Prostate gland (tissue), 2 donors: ENCODE results near the gene ACYP2.

ENCODE experiments used
- POLR2AphosphoS5 ChIP-seq: sonication (generic); formaldehyde crosslinking; IDR thresholded peaks from one replicate; pipeline ENCODE4 v1.6.1; 2017; ENCODE audit warnings: antibody characterized with exemption
- TF ChIP-seq, protein P1 (sequence below), 4 experiments: fragments of 200-600 bp in 2 of 4; fragments of 450-650 bp in 2 of 4; sonication (generic) in 2 of 4; IDR thresholded peaks; 1 replicate in 3 of 4; 2 replicates in 1 of 4; pipeline ENCODE4 v1.5.1; 2016 to 2019; ENCODE audit warnings: antibody characterized with exemption in 4 of 4, mild to moderate bottlenecking in 2 of 4, moderate library complexity in 2 of 4

DNA sequence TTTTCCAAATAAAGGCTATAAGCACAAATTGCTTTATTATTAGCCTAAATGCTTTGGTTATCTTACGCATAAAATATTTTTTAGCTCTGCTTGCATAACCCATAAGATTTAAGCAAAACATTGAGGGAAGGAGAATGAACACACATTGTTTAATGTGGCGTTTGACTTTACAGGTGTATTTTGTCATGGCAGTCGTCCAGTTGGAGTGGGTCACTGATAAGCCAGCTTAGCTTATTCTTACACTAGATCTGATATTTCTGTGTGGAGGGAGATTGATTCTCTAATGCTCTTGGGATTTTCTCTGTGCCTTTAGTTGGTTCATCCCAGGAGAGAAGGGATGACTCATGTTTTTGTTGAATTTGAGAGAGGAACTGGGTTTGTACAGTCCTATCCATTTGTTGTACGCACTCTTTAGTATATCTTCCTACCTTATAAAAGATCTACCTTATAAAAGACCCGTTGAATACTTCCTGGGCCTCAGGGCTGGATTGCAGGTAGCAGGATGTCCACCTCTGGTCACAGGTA, 47.5 kb upstream of the ACYP2 start:
- TF ChIP-seq, protein P1, sequence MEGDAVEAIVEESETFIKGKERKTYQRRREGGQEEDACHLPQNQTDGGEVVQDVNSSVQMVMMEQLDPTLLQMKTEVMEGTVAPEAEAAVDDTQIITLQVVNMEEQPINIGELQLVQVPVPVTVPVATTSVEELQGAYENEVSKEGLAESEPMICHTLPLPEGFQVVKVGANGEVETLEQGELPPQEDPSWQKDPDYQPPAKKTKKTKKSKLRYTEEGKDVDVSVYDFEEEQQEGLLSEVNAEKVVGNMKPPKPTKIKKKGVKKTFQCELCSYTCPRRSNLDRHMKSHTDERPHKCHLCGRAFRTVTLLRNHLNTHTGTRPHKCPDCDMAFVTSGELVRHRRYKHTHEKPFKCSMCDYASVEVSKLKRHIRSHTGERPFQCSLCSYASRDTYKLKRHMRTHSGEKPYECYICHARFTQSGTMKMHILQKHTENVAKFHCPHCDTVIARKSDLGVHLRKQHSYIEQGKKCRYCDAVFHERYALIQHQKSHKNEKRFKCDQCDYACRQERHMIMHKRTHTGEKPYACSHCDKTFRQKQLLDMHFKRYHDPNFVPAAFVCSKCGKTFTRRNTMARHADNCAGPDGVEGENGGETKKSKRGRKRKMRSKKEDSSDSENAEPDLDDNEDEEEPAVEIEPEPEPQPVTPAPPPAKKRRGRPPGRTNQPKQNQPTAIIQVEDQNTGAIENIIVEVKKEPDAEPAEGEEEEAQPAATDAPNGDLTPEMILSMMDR (IDR thresholded peaks at IDR 0.05): no peak
- TF ChIP-seq POLR2AphosphoS5: no peak
